ENCODE measurements around the gene KLK2.

GRCh38 chr19:50861496-50862286 is 11.5 kb upstream of the KLK2 start:
- TF ChIP-seq TAF1 (IDR thresholded peaks at IDR 0.05; ENCODE audit: low read depth, low read length) (no peak), EZH2 (IDR thresholded peaks at IDR 0.05; ENCODE audit: low read depth, low read length, severe bottlenecking) (no peak), SRF (IDR thresholded peaks at IDR 0.05; ENCODE audit: low read depth, low read length) (no peak), CTCF (IDR thresholded peaks at IDR 0.05; ENCODE audit: control extremely low read depth in 1 of 3, insufficient read depth in 1 of 3, low read depth in 1 of 3, low read length in 3 of 3) (no peak), CEBPB (IDR thresholded peaks at IDR 0.05; ENCODE audit: low read depth, low read length) (no peak), KDM4A (IDR thresholded peaks at IDR 0.05; ENCODE audit: low read depth, low read length, severe bottlenecking) (no peak), POLR2AphosphoS5 (IDR thresholded peaks at IDR 0.05; ENCODE audit: low read depth, low read length) (no peak), RFX5 (IDR thresholded peaks at IDR 0.05; ENCODE audit: borderline replicate concordance, low read depth, low read length) (no peak), ATF3 (IDR thresholded peaks at IDR 0.05; ENCODE audit: insufficient read depth, low read depth, low read length) (no peak), RAD21 (IDR thresholded peaks at IDR 0.05 in 1 of 2, conservative IDR thresholded peaks at IDR 0.05 in 1 of 2; ENCODE audit: low read depth in 2 of 2, low read length in 2 of 2) (no peak)
- TF ChIP-seq, protein P1, sequence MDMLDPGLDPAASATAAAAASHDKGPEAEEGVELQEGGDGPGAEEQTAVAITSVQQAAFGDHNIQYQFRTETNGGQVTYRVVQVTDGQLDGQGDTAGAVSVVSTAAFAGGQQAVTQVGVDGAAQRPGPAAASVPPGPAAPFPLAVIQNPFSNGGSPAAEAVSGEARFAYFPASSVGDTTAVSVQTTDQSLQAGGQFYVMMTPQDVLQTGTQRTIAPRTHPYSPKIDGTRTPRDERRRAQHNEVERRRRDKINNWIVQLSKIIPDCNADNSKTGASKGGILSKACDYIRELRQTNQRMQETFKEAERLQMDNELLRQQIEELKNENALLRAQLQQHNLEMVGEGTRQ (IDR thresholded peaks at IDR 0.05; ENCODE audit: low read length) = no peak
